ENCODE measurements around the gene ZNF784. TPM values are rescaled to one million over a fixed set of nuclear protein-coding genes. Genes with fewer than 3 reads are reported as not detected.

Gene ZNF784
- total and polyA plus RNA-seq, 2 donors (not counting 3 experiments of a cell fraction or from before 2014, with no cell fraction given): 4.9 TPM

GRCh38 chr19:55578031-55578760, 46.2 kb downstream of the ZNF784 start:
- dilution Hi-C loops (cut with MboI; ENCODE audit: extremely low pct_ligation_motif_present, low sequenced_read_pairs) (no loop called here), intact Hi-C loops (cut with micrococcal nuclease) (no loop called here)
- Histone ChIP-seq H3K4me2 (ENCODE audit: insufficient read depth, low read length) (no peak overlapping the region), H4K20me1 (replicated peaks; ENCODE audit: control insufficient read depth, extremely low read depth, insufficient read depth, low read length) (no peaks in the 10 kb centered on the region), H3K9me1 (replicated peaks; ENCODE audit: control insufficient read depth, extremely low read depth, insufficient read depth, low read length) (no peaks in the 10 kb centered on the region), H3K4me3 (replicated peaks in 1 of 3; ENCODE audit: insufficient read depth in 1 of 3, low read depth in 1 of 3, low read length in 3 of 3) (no peak overlapping the region), H3K36me3 (ENCODE audit: control insufficient read depth in 2 of 2, extremely low read depth in 1 of 2, insufficient read depth in 2 of 2, low read length in 2 of 2) (peaks cover 0 to 7% of the 10 kb centered on the region in 2 experiments), H3K27ac (ENCODE audit: insufficient read depth, low read depth, low read length) (no peak overlapping the region), H3K4me1 (ENCODE audit: control insufficient read depth, extremely low read depth, insufficient read depth, low read length) (peaks cover 4% of the 10 kb centered on the region), H3K9me3 (replicated peaks; ENCODE audit: control insufficient read depth, insufficient read depth, low read length) (no peaks in the 10 kb centered on the region), H3K9ac (replicated peaks; ENCODE audit: extremely low read depth, insufficient read depth, low read length) (no peak overlapping the region), H2AFZ (ENCODE audit: low read depth, low read length) (no peak overlapping the region), H3K27me3 (ENCODE audit: control insufficient read depth in 2 of 2, insufficient read depth in 2 of 2, low read length in 2 of 2) (no peaks in the 10 kb centered on the region), H3K79me2 (ENCODE audit: control insufficient read depth, insufficient read depth, low read length) (peaks cover 12% of the 10 kb centered on the region)
- no TSS peak for BruUV-seq (replicated peaks)
- ChIA-PET CTCF (no interaction called here), POLR2A (no interaction called here)
- DNase-seq (ENCODE audit: low read depth, low spot score) (no peak), FAIRE-seq (no peak)
- TF ChIP-seq MAX (IDR thresholded peaks at IDR 0.05; ENCODE audit: insufficient read depth, insufficient read length) (no peak), EZH2 (IDR thresholded peaks at IDR 0.05; ENCODE audit: borderline replicate concordance, low read depth, low read length, severe bottlenecking) (no peak), JUN (IDR thresholded peaks at IDR 0.05; ENCODE audit: borderline replicate concordance, insufficient read depth, insufficient read length, low read depth) (no peak), GATA2 (IDR thresholded peaks at IDR 0.05; ENCODE audit: insufficient read depth, insufficient read length, low read depth, low read length) (no peak), POLR2A (IDR thresholded peaks at IDR 0.05; ENCODE audit: low read depth, low read length) (no peak), MYC (IDR thresholded peaks at IDR 0.05; ENCODE audit: low read depth, low read length) (no peak), FOS (IDR thresholded peaks at IDR 0.05; ENCODE audit: borderline replicate concordance, insufficient read depth, low read length) (no peak), CTCF (IDR thresholded peaks at IDR 0.05; ENCODE audit: extremely low read depth in 1 of 2, insufficient read depth in 1 of 2, low read depth in 1 of 2, low read length in 2 of 2) (no peak), POLR2AphosphoS5 (IDR thresholded peaks at IDR 0.05; ENCODE audit: insufficient read depth, low read depth, low read length) (no peak)

Measured in endothelial cell of umbilical vein (primary cell).